ENCODE measurements around the gene ACMSD.
"Not testable (repeated sequence)": the region's sequence is repeated elsewhere in the genome, so short reads cannot be mapped to it uniquely, and the experiment has no call there.

The ACMSD gene

DNA sequence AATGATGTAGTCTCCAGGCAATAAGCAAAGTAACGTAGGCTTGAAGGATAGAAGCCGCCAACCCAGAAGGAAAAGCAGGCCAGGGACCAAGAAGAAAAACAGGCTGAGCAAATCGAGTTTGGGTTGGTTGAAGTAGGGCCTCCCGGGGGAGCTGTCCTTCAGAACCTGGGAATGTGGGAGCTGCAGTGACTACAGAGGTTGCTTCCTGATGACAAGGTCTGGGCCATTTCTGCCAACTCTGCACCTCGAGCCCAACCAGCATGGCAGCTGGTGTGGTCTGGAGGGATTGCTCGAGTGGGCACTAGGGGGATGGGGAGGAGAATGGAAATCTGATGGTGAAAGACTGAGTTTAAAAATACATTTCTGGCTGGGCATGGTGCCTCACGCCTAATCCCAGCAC, 14.1 kb downstream of the ACMSD start:
- DNase-seq (ENCODE audit: low read depth in 3 of 3) = no peak

DNA sequence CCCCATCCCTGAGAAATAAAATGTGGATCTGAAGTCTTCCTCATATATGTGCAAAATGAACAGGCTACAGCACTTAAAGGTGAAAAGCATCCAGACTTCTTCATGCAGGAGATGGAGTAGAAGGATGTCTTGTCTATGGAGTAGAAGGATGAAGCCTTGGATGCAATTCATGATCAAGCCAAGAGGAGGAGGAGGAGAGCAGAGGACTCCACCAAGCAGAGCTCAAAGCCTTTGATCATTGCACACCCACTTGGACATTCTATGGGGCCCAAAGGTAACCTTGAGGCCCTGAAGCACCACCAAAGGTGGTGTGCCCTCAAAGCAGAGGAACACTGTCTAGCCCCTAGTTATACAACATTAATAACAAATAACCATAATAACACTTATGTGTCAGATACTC, 17.3 kb downstream of the ACMSD start:
- DNase-seq (ENCODE audit: low read depth in 3 of 3) = no peak

DNA sequence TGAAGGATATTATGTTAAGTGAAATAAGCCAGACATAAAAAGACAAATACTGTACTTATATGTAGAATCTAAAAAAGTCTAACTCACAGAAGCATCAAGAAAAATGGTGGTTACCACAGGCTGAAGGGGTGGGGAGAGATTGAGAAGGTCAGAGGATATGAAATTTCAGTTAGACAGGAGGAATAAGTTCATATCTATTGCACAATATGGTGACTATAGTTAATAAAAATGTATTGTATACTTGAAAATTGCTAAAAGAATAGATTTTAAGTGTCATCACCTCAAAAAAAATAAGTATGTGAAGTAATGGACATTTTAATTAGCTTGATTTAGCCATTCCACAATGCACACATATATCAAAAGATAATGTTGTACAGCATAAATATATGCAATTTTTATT, 19.8 kb downstream of the ACMSD start:
- no peak for DNase-seq (ENCODE audit: low read depth in 3 of 3)

DNA sequence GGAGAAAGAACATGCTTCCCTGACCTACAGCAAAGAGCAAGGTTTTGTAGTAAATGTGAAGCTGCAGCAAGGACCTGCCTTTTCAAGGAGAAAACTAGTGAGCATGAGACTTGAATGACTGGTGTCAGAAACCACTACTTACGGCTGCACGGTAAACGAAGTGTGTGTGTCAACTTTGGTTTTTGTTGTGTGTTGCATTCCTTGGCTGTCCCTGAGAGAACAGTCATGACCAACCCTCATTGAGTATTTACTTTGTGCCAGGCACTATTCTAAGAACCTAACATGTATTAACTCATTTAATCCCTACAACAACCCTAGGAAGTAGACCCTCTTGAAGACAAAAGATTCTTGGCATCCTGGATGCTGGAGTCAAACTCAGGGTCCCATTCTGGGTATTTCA, 22.8 kb downstream of the ACMSD start:
- DNase-seq (ENCODE audit: low read depth in 3 of 3) = no peak

DNA sequence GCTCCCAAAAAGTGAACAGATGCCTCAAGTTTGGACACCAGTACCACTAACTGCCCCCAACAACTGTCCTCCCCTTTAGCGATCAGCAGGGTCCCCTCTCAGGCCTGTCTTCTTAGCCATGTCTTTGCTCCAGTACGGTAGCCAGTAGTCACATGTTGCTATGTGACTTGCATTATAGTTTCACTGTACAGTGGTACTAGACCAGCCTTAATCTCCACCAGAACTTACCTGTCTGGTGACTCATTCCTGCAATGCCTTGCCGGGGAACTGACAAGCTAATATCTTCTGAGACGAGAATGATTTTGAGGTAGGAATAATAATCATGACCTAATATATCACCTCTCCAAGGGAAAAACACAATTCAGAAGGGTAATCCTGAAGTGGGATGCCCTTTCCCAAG, 23.7 kb downstream of the ACMSD start:
- no peak for DNase-seq (ENCODE audit: low read depth in 3 of 3)

DNA sequence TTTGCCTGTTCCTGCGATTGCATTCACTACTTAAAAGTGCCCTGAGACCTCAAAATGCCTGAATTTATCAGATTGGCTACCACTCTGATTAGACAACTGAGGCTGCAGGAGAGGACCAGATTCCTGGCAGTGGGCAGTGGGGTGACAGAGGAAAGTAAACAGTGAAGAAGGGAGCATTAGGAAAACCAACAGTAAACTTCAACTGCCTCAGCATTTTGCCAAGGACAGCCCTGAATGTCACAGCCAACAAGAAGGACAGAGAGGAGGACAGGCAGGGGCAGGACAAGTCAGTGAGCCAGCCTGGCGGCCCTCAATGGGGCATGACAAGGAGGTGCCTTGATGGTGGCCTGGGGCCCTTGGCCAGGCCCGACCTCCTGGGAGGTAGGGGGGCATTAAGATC, 24.3 kb downstream of the ACMSD start:
- DNase-seq (ENCODE audit: low read depth in 3 of 3) = no peak

DNA sequence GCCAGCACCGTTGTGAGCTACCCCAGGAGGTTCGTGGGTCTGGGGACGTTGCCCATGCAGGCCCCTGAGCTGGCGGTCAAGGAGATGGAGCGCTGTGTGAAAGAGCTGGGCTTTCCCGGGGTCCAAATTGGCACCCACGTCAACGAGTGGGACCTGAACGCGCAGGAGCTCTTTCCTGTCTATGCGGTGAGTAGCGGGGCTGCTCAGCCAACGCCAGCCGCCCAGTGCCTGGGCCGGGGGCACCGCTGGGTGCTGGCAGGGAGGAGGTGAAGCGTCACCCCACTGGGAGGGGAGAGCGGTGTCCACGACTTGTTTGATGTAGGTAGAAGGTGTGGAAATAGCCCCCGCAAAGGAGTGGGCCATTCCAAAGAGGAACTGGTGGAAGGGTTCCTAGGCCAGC, 25.0 kb downstream of the ACMSD start:
- no peak for DNase-seq (ENCODE audit: low read depth in 3 of 3)

DNA sequence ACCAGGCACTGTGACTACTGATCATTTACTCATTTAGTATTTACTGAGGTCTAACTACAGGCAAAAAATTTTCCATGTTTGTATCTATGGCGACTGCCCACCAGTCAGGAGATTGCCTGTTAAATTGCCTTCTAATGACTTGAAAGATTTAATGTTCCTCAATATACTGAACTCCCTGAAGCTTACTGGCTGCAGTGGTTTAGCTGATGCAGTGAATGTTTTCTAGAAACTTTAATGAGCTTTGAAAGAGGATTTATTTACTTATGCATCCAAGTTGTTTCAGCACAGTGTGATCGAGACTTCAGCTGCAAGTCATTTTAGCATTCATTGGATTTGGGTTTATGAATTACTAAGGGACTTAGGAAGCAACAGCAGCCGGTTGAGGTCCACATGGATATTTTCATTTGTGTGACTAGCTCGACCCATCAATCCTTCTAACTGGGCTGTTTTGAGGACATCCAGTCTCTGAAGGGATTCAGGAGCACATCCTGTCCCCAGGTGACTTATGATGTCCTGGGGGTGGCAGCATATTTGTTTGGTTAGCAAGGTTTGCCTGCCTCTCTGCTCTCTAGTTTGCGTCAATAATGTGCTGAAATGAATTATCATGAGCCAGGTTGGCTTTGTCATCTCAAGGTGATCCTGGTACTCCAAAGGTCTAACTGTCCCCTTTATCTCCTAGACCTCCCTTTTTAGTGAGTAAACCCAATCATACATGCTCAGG, 26.8 kb downstream of the ACMSD start:
- no peak for DNase-seq (ENCODE audit: low read depth in 3 of 3)

DNA sequence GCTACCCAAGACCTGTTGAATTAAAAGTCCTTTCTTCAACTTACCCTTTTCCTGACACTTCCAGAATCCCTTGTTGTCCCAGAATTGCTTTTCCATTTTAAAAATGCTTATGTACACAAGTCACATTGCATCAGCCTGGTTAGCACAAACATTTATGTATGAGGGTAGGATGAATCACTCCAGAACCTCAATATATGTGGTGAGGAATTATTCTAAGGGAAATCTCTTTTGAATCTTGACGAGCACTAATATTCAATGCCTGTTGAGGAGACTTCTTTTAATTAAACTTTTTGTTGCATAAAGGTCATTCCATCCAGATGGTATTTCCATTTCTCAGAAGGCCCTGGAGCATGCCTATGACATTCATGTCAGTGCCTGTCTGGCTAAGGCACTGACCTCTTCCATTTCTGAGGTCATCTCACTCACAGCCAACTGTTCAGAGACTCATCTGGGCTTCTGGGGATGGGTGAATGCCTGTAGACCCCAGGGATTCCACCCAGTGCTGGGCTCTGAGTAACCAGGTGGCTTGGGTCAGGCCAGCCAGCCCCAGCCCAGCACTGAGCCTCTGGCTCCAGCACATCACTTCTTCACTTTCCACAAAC, 28.2 kb downstream of the ACMSD start:
- no peak for DNase-seq (ENCODE audit: low read depth in 3 of 3)

DNA sequence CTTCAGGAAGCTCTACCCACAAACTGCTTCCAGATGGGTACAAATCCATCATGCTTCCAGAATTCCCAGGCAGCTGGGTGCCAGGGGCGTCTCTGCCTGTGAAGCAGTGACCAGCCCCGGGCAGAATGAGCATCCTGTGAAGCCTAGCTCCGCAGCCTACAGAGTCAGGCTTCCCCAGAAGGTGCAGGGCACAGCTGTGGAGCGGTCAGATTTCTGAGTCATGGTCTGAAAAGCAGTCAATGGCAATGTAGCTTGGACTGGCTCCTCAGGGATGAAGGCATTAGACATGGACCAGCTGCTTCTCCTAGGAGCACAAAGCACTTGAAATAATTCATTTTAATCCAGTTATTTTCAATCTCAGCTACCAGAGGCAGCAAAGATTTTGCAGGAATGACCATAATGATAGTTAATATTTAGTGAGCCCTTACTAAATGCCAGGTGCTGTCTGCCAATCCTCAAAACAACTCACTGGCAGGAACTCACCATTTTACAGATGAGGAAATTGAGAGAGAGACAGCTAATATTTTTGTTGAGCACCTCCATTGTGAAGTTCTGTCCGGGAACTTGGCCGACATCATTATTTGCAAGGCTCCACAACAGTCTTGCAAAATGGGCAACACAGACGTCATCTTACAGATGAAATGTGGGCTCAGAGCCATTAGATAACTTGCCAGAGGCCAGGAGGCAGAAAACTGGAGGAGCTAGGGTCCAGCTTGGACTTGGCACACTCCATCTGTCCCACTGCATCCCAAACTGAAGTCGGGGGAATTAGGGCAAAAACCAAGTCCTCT, 31.7 kb downstream of the ACMSD start:
- DNase-seq (ENCODE audit: low read depth in 3 of 3) = no peak

DNA sequence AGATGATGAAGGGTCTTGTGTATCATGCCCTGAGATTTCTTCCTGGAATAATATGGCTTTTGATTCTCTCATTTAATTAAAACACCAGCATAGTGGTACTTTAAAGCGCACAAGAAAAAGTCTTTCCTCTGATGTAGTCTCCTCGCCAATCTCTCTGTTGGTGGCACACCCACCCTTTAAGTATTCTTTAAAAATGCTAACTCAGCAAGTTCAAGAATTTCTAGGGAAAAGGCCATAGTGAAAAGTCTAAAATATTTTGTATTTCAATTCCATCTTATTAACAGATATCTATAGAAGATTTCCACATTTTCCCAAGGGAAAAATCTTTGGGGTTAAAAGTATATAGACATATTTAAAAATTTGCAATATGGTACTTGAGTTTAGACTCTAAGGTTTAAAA, 34.7 kb downstream of the ACMSD start:
- DNase-seq (ENCODE audit: low read depth in 3 of 3) = no peak

DNA sequence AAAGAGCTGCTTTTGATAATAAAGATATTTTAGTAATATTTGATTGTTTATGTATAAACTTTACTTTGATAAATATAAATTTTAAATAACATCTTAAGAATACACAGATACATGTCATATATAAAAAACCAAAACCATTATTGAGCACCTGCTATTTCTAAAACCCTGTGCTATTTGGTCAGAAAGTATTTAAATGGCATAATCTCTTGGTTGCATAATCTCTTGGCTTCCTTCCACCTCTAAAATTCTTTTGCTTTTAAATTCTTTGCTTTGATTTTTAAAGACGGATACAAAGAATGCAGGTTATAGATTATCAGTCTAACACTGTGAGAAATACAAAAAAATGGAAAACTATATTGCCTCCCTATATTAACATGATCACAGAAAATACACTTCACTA, 36.9 kb downstream of the ACMSD start:
- no peak for DNase-seq (ENCODE audit: low read depth in 3 of 3)

DNA sequence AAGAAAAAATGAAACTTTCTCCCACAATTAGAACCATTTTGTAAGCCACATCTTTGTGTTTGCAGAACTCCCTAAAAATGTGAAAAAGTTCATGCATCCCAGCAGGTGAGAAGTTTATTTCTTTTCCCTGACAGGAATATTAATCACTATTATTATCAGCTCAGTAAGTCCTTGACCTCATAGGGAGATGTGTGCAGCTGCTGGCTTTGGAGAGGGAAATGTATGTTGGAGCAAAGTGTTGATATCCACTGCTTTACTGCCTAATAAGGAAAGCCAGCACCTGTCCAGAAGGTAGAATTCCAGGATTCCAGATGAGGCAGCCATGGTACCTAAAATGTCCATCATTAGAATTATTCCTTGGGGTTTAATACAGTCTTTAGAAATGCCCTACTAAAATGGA, 44.4 kb downstream of the ACMSD start:
- DNase-seq (ENCODE audit: low read depth in 3 of 3) = no peak

DNA sequence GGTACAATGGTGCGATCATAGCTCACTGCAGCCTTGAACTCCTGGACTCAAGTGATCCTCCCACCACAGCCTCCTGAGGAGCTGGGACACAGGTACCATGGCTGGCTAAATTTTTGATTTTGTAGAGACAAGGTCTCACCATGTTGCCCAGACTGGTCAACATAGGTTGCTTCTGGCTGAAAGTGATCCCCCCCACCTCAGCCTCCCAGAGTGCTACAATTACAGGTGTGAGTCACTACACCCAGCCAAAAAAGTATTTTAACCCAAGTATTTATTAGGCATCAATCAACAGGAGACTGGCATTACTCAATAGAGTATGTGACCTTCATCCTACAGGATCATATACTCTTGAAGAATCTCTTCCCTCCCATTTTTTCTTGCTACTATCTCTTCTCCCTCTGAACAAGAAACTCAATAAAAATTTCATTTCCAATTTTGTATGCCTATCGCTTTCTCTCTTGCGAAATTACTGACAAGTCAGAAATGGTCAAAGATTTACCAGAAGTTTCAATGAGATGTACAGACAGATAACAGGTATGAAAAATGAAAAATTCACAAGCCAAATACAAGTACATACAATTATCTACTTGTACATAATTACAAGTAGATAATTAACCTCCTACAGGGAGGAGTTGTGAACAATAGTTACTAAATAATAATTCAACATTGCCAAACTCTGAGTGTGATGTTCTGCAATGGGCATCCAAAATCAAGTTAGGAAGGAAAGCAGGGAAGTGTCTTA, 45.3 kb downstream of the ACMSD start:
- DNase-seq (ENCODE audit: low read depth in 3 of 3) = no peak

DNA sequence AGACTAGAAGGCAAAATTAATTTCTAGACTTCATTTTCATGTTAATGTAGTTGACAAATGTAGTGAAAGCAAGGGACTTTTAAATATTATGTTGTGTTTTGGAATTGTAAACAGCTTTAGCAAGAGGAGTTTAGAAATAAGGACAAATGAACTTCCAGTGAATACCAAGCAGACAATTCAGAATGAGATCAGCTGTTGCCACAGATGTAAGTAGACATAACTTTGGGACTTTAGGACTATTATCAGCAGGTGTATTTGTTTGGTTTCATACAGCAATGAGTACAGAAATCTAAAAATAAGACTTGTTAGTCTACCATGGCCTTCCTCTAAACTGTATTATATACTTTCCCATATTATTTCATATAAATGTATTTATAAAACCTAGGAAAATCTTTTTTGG, 46.0 kb downstream of the ACMSD start:
- DNase-seq (ENCODE audit: low read depth in 3 of 3) = no peak

DNA sequence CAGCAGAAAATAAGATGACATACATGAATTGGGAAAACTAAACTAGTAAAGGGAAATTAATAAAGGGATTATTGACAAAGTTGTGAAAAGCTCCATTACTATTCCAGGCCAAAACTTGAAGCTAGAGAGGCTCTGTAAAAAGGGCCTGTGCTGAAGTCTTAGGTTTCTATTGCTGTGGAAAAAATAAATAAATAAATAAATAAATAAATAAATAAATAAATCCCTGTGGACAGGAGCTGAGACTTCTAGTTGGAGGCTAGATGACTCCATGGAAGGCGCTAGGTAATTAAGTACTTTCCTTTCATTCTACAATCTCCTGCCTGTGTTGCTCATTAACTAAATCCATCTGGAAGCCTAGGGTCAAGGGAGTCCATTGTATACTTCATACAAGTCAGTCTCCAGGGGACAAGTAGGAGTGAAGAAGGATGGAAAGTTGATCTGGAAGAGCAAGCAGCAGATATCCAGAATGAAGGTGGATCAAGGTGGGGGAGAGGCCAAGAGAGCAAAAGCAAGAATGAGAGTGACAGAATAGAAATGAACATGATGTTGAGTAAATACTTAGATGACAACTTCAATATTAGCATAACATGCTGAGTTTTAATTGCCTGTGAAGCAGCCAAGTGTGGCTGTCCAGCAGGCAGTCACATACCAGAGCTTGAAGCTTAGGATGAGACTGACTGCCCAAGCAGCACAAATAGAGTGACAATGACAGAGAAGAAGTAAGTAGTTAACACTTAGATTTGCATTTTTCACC, 54.0 kb downstream of the ACMSD start:
- DNase-seq (ENCODE audit: low read depth in 3 of 3) = no peak

DNA sequence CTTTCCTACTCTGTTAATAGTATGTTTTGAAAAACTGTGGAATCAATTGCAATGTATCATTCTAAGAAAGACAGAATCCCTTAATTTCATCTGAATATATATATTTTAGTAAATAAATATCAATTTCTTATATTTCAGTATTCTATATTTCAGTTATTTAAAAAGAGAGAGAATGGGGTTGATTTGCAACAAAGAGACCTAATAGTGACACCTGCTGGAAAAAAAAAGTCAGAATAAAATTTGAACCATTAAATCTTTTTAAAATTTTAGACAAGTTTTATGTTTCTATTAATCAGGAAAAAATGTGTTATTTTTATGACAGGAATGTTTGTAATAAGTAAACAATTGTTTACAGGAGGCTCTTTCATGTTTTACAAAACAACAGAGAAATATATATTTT, 59.5 kb downstream of the ACMSD start:
- no peak for DNase-seq (ENCODE audit: low read depth in 3 of 3)

DNA sequence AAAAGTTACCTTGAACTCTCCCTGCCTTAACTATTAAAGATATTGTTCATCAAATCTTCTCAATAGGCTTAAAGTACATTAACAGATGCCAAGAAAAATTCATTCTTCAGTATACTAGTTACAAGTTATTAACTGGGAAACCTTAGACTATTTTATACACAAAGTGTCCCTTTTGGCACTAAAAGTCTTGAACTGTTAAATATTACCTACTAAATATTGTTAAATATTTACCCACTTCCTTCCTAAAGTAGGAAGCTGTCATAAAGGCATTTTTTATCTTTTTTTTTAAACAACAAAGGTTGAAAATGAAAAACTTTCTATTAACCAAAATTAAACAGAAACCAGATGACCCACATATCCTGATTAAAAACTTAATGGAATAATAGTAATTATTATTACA, 60.8 kb downstream of the ACMSD start:
- no peak for DNase-seq (ENCODE audit: low read depth in 3 of 3)

DNA sequence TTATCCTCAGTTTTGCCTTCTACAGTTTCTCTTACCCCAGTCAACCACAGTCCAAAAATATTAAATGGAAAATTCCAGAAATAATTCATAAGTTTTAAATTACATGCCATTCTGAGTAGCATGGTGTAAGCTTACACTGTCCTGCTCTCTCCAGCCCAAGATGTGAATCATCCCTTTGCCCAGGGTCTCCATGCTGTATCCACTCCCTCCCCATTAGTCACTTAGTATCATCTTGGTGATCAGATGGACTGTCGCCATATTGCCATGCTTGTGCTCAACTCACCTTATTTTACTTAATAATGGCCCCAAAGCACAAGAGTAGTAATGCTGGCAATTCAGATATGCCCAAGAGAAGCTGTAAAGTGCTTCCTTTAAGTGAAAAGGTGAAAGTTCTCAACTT, 61.7 kb downstream of the ACMSD start:
- no peak for DNase-seq (ENCODE audit: low read depth in 3 of 3)

DNA sequence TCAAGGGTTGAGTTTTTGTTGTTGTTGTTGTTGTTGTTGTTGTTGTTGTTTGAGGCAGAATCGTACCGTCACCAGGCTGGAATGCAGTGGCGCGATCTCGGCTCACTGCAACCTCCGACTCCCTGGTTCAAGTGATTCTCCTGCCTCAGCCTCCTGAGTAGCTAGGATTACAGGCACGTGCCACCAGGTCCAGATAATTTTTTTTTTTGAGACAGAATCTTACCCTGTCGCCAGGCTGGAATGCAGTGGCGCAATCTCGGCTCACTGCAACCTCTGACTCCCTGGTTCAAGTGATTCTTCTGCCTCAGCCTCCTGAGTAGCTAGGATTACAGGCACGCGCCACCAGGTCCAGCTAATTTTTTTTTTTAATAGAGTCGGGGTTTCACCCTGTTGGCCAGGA, 65.3 kb downstream of the ACMSD start:
- DNase-seq (ENCODE audit: low read depth in 3 of 3) = not testable (repeated sequence)

DNA sequence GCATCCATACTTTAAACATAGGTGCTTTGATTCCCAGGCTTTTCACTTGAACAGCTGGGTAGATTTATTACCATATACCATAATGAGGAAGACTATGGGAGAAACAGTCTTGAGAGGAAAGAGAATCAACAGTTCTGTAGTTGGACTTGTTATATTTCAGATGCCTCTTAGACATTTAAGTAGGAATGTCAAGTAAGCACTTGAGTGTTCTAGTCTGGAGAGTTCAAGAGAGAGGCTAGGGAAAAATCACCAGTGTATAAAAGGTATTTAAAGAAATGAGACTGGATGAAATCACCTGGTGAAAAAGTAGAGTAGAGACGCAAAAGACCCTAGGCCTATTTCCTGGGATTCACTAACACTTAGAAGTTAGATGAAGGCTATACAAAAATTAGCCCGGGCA, 66.8 kb downstream of the ACMSD start:
- DNase-seq (ENCODE audit: low read depth in 3 of 3) = no peak

DNA sequence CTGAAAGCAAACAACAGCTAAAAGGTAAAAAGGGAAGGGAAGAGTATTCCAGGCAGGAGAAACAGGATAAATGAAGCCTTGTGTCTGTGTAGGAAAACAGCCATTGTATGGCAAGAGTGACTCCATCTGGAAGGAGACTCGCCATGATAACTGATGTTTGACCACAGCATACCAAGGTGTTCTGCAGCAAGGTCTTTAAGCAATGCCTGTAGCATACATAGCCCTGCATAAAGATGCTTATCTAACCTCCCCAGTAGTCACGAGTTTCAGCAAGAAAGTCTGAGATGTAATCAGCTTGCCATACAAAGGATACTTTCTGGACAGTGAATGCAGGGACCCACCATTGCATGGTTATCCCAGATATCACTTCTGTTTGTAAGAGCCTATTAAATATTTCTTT, 68.3 kb downstream of the ACMSD start:
- no peak for DNase-seq (ENCODE audit: low read depth in 3 of 3)

All from stimulated activated CD4-positive, alpha-beta T cell treated with anti-CD3 and anti-CD28 coated beads, TNF-alpha, amount 100 ng/mL, for 24 hours (primary cell).